ENCODE measurements around the gene WAPL.

- TF ChIP-seq CTCF (conservative IDR thresholded peaks at IDR 0.05; ENCODE audit: low read depth, low read length) (no peak), EZH2 (IDR thresholded peaks at IDR 0.05; ENCODE audit: low read length, unreplicated experiment) (no peak)
These were observed 74.2 kb downstream of the WAPL start for GRCh38 chr10:86447432-86447831.

Measured in PC-3 (cell line).